Left forelimb (tissue), 1 donor: ENCODE data around the gene PTGDS.

Source experiments
- DNase-seq: peaks from one replicate; pipeline ENCODE4 v3.0.0-alpha.2; 2018; ENCODE audit warnings: low spot score

PTGDS gene

DNA sequence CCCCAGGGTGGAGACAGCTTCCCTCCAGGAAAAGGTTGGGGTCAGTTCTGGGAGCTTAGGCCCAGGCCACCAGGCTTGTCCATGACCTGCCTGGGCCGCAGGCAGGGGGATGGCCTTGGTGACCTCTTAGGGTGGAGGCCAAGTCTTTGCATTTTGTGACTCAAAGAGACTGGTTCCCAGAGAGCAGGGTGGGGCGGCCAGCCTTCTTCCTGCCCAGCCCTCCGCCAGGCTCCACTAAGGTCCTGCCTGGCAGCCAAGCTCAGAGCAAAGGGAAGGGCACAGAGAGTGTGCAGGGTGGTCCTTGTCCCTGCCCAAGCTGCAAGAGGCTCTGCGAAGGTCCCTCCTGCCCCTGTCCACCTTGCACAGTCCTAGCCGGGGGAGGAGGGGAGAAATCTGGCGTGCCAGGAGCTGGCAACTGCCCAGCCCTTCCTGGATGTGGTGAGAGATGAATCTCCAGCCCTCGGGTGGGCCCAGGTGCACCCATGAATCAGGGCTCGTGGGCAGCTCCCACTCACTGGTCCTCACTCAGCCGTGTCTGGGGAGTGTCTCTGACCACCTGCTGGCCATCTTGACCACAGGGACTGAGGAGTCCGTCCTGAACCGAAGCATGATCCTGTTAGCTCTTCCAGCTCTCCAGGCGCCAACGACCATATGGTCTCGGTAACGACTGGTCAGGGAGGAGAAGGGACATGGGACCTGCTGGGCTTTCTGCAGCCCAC is 2.3 kb upstream of the PTGDS start:
- no peak for DNase-seq

DNA sequence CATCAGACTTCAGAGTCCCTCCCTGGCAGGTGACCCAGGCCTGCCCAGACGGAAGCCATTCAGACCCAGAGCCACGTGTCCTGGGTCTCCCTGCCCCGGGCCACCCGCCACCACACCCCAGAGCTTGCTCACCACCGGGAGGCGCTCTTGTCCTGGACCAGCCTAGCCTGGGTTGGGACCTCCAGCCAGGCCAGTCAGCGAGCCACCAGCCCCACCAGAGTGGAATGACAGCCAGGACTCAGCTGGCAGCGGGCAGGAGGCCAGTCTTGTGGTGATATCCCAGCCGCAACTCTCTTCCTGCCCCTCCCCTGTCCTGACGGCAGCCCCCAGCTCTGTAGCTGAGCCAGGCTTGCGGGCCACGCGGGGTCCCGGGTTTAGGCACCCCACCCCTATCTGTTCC is 1.7 kb upstream of the PTGDS start:
- DNase-seq = no peak

- no peak for DNase-seq
These were observed 357 bp downstream of the PTGDS start for GRCh38 chr9:136977649-136978072.

GRCh38 chr9:136978073-136978864 is 965 bp downstream of the PTGDS start:
- DNase-seq = peak; percentile 78

- DNase-seq = no peak
These were observed 1.7 kb downstream of the PTGDS start for GRCh38 chr9:136978865-136979544.

DNA sequence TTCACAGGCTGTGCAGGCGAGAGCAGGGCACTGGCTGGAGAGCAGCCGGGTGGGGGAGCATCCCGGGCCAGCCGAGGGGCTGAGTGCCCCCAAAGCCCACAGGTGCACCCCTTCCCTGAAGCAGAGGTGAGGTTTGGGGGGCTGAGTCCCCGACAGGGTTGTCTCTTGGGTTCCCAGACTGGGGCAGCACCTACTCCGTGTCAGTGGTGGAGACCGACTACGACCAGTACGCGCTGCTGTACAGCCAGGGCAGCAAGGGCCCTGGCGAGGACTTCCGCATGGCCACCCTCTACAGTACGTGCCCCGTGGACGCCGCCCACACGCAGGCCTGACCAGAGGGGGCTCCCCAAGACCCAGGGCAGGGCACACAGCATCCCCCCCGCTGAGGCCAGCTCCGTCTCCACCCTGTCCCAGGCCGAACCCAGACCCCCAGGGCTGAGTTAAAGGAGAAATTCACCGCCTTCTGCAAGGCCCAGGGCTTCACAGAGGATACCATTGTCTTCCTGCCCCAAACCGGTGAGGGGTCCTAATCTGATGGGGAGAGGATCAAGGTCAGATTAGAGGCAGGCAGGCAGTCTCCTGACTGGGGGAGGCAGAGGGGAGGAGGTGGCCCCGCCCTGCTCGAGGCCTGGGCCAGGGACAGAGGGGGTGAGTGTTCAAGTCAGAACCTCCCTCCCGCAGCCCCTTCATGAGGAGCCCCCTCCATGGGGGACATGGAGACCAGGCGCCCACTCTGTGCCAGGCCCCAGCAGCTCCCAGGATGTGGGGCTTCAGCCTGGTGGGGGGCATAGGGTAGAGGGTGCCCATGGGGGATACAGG is 2.7 kb downstream of the PTGDS start:
- DNase-seq = no peak

DNA sequence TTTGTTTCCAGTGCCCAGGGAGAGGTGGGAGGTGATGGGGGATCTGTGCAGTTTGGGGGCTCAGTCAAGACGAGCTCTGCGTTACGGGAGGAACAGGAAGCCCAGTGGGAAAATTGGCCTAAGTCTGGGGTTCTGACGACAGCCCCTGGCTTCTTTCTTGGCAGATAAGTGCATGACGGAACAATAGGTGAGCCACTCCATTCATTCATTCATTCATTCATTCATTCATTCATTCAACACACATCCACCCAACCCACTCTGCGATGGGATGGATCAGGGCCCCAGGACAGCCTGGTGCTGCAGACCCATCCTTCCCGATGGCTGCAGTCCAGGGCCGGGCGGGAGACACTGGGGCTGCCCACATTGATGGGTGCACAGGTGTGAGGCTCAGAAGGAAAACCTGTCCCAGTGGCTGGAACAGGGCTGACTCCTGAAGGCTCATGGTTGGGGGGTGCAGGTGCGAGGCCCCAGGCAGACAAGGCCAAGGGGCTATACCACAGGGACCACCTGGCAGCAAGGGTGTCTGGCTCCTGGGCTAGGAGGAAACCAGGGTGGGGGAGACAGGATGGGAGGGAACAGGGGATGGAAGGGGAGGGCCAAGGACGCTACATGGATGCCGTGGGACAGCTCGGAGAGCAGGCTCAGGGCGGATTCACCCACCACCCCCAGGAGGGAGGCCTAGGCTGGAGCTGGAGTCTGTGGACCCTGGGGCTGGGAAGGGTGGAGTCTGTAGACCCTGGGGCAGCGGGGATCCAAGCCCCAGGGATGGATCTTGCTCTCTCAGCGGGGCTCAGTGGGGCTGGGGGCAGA is 3.6 kb downstream of the PTGDS start:
- no peak for DNase-seq

DNA sequence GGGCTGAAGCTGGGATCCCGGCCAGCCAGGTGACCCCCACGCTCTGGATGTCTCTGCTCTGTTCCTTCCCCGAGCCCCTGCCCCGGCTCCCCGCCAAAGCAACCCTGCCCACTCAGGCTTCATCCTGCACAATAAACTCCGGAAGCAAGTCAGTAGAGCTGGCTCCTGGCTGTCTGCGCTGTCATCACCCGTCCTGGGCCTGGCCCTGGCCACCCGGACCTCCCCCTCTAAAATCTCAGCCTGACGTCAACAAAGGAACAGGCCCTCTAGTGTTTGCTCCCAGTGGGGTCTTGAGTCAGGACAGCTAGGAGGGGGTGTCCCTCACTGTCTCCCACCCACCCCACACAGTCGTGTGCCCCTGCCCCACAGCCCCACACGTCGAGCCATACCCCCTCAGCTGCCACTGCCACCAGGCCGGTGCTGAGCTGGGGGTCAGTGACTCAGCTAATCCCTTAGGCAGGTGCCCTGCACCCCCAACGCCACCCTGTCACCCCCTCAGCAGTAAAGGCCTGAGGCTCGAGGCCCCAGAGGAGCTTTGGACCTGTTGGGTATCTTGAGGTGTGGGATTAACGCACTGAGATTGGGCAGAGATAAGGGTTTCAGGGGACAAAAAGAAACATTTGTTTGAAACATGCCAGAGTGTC is 4.4 kb downstream of the PTGDS start:
- DNase-seq = no peak

- DNase-seq = no peak
These were observed 5.1 kb downstream of the PTGDS start, which contains the start of gene LCNL1 for GRCh38 chr9:136982232-136983051. LCNL1 (plus strand) TSS chr9:136982993; CDS start chr9:136983587, 594 bp downstream.

GRCh38 chr9:136983167-136983566 is 5.9 kb downstream of the PTGDS start:
- DNase-seq = no peak

- DNase-seq = no peak
These were observed 6.5 kb downstream of the PTGDS start for GRCh38 chr9:136983656-136984314.

GRCh38 chr9:136984464-136985026 is 7.2 kb downstream of the PTGDS start:
- DNase-seq = no peak

- DNase-seq = no peak
These were observed 7.8 kb downstream of the PTGDS start for GRCh38 chr9:136985027-136985602.

- no peak for DNase-seq
These were observed 8.5 kb downstream of the PTGDS start for GRCh38 chr9:136985853-136986252.

- no peak for DNase-seq
These were observed 11.6 kb downstream of the PTGDS start for GRCh38 chr9:136988872-136989271.

GRCh38 chr9:136990242-136990911 is 13.1 kb downstream of the PTGDS start:
- DNase-seq = no peak

DNA sequence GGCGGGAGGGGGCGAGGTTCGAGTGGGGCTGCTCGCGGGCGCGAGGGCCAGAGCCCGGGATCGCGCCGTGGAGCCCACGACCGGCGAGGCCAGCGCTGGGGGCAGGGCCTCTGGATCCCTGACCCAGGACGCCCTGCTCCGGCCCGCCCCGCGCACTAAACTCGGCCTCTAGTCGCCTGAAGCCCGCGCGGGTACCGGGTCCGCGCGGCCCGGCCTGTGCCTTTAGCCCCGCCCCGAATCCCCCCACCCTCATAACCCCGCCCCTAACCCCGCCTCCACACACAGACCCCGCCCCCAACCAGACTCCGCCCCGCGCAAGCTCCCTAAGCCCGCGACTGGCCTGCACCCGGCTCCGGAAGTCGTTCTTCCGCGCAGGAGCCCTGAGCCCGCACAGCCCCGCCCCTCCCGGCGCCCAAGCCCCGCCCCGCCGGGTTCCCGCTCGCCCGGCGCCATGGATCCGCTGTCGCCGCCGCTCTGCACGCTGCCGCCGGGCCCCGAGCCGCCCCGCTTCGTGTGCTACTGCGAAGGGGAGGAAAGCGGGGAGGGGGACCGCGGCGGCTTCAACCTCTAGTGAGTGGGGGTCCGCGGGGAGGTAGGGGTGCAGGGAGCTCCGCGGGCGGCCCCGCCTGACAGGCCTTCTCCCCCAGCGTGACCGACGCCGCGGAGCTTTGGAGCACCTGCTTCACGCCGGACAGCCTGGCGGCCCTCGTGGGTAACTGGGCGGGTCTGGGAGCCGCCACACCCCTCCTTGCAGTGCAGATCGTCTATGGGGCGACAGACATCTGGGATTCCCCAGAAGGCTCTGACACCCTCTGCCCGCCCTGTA is 14.9 kb downstream of the PTGDS start, which contains the start of gene PAXX:
Gene PAXX, plus strand, starts transcription at position 430 of the 826 bp plus-strand sequence. Its CDS starts 22 bp downstream, at position 452.
- peak; percentile 92 for DNase-seq
